GM18861 (cell line): Measurements from ENCODE around the gene DMPK.
"Not testable (repeated sequence)": the region's sequence is repeated elsewhere in the genome, so short reads cannot be mapped to it uniquely, and the experiment has no call there.

ENCODE experiments used
- ATAC-seq: cut with Tn5 transposase; IDR thresholded peaks from one replicate; pipeline ENCODE4 v1.9.1; 2021; ENCODE audit not compliant: unreplicated experiment

DMPK gene

DNA sequence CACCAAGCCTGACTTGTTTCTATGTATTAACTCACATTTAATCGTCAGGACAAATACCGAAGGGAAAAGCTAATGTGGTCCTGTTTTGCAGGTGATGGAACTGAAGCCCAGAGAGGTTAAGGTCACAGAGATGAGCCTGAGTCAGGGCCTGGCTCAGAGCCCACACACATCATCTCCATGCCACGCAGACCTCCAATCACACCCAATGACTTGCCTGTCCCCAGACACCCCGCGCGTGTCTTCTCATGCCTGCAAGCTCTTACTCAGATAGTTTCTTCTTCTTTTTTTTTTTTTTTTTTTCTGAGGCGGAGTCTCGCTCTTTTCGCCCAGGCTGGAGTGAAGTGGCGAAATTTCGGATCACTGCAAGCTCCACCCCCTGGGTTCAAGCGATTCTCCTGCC lies 29.7 kb downstream of the DMPK start:
- ATAC-seq: no peak

DNA sequence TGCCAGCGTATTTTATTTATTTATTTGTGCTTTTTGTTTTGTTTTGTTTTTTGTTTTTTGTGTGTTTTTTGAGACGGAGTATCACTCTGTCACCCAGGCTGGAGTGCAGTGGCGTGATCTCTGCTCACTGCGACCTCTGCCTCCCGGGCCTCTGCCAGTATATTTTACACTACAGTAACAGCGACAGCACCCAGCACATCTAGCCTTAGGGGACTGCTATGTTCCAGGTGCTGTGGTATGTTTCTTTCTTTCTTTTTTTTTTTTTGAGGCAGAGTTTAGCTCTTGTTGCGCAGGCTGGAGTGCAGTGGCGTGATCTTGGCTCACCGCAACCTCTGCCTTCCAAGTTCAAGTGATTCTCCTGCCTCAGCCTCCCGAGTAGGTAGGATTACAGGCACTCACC lies 30.8 kb downstream of the DMPK start:
- not testable (repeated sequence) for ATAC-seq

DNA sequence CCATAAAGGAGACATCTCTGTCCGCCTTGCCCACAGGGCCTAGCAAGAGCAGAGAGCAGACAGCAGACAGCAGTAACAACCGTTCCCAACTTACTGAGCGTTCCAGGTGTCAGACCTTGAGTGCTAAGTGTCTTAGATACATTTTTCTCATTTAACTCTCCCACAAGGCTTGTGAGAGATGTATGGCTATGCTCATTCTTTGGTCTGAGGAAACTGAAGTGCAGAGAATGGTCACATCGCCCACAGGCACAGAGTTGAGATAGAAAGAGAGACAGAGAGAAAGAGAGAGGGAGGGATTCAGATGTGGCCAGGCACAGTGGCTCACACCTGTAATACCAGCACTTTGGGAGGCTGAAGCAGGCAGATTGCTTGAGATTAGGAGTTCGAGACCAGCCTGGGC lies 34.8 kb downstream of the DMPK start:
- no peak for ATAC-seq

DNA sequence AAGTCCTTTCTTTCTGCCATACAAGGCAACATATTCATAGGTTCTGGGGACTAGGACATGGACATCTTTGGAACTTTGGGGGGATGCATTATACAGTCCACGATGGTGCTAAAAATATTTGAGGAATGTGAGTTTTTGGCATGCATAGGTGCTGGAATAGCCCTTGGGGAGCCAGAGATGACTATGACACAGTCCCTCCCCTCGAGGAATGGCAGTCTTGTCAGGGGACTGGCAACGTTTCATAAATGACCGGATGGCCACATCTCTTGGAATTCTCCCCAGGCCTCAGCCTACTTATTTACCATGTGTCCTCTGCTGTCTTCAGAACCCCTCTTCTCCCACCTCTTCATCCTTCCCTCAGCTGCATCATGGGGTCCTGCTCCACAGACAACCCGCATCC lies 35.4 kb downstream of the DMPK start:
- no peak for ATAC-seq

DNA sequence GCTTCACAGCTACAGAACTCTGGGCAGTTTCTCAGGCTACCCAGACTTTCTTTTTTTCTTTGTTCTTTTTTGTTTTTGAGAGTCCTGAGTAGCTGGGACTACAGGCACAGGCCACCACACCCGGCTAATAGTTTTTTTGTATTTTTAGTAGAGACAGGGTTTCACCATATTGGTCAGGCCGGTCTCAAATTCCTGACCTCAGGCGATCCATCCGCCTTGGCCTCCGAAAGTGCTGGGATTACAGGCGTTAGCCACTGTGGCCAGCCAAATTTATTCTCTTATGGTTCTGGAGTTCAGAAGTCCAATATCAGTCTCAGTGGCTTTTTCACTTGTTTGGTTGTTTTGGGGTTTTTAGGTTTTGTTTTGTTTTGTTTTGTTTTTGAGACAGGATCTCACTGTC lies 36.7 kb downstream of the DMPK start:
- ATAC-seq: no peak

DNA sequence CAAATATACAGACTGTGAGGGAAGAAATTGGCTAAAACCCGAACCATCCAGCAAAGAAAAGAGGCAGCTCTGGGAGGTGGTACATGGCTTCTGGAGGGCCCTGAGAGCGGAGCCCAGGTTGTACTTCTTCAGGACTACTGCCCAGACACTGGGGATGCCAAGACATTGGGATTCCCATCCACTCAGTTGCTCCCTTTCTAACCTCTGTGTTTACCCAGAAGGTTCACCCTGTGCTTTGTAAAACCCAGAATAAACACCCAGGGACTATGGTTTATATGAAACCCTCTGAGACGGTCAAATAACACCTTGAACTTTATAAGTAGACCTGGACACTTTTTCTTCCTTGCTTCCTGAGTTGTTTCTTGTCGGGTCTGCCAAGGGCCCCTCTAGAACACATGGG lies 39.3 kb downstream of the DMPK start:
- no peak for ATAC-seq

DNA sequence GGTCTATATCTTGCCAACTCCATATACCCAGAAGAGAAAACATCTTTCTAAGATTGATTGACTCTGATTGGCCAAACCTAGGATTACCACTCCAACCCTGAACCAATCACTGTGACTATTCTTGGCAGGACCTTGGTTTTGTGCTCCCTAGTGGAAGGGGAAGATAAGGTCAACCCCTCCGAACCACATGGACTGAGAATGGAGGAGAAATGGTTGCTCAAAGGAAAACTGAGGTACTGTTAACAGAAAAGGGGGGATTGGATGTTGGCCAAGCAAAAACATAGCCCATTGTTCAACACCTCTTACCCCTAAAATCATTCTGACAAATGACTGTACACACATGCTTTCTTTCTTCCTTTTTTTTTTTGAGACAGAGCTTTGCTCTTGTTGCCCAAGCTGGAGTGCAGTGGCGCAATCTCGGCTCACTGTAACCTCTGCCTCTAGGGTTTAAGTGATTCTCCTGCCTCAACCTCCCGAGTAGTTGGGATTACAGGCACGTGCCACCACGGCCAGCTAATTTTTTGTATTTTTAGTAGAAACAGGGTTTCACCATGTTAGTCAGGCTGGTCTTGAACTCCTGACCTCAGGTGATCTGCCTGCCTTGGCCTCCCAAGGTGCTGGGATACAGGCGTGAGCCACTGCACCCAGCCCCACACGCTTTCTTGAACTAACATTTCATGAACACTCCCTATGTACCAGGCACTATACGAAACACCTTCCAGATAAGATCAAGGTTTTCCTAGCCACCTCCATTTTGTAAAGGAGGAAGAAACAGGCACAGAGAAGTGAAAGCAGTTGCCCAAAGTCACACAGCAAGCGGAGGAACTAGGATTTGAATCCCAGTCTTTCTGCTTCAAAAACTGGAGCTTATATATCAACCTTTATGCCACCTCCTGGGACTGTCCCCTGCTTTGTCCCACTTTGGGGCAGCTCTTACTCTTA lies 42.5 kb downstream of the DMPK start:
- no peak for ATAC-seq

DNA sequence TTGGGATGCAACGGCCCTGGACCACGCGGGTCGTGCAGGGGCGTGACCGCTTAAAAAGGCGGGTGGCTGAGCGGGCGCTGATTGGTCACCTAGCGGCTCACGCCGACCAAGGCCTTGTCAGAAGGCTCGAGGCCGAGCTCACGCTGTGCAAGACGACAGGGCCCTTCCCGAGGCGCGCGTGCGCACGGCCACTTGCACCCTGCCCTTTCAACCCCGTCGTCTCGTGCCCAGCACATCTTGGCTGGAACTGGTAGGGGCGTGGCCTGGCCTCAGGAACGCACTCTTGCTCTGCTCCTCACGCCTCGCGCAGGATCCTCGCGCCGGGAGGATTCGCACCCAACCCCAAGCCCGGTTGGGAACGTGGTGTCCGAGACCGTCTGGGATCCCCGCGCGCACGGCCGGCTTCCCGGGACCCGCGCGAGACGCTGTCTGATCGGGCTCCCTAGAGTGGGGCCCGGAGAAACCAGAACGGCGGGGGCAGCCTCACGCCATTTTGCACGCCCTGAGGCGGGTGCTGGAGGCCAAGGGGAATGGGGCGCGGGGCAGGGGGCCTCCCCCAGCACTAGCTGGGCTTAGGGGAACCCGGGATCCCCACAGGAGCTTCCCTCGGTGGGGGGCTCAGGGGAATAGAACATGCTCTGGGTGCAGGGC lies 49.0 kb downstream of the DMPK start, which contains the start of gene MEIOSIN:
TSS of gene MEIOSIN (plus strand) at position 280 of the 651 bp plus-strand sequence. CDS start 1,938 bp downstream, outside the sequence.
- ATAC-seq: no peak

DNA sequence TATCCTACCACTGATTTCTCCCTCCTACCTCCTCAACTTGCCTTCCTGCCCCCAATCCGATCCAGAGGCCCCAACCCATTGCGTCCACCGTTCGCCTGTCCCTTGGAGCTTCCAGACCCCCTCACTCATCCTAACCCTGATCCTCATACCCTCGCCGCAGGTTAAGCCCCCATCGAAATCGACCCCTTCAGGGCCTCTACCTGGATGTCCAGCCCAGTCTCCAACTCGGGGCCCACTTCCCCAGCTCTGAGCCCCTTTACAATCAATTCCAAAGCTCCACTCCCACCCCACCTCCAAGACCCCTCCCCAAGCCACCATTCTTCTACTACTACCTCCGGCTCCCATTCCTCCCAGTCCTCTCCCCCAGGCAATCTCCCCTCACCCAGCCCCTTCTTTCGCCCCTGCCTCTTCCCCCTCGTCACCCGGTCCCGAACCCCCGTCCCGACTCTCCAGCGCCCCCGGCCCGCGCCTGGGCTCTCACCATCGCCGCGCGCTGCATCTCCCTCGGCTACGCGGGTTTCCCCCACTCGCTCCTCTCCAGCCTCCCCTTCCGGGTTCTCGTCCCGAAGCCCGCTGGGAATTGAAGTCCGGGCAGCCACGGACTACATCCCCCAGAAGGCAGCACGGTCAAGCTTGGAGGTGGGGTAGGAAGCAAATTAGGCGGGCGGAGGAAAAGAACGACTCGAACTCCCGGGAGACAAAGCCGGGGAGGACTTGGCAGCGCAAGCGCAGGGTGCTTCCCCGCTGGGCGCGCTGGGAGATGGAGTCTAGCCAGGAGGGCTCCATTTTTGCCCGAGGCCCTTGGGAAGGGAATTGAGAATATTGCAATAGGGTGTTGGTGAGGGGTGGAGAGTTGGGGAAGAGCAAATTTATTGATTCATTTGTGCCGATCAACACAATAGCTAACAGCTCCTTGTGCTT lies 51.7 kb downstream of the DMPK start, which contains the start of gene FBXO46:
TSS of gene FBXO46 (minus strand) at position 529 of the 921 bp plus-strand sequence. CDS start 17,401 bp downstream, outside the sequence.
- ATAC-seq: peak; percentile 81

DNA sequence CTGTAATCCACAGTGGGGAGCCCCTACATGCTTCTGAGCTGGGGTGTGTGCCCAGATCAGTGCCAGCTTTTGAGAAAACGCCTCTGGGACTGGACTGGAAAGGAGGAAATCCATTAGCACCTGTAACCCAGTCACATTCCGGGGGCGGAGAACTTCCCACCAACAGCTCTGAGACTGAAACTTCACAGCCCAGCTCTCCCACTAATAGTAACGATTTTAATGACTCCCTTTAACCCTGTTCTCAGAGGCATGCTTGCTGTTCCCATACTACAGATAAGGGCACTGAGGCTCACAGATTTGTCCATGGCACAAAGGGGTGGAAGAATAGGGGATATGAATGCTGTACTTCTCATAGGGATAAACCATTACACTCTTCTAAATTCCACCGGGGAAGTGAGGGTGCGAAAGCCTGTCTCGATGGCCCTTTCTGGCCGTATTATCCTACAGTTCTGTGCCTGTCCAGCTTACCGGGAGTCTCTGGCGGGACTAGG lies 52.4 kb downstream of the DMPK start:
- ATAC-seq: no peak

DNA sequence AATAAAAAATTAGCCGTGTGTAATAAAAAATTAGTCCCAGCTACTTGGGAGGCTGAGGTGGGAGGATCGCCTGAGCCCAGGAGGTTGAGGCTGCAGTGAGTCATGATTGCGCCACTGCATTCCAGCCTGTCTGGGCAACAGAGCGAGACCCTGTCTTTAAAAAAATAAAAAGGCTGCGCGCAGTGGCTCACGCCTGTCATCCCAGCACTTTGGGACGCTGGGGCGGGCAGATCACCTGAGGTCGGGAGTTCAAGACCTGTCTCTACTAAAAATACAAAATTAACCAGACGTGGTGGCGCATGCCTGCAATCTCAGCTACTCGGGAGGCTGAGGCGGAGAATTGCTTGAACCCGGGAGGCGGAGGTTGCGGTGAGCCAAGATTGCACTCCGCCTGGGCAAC lies 53.6 kb downstream of the DMPK start:
- not testable (repeated sequence) for ATAC-seq

DNA sequence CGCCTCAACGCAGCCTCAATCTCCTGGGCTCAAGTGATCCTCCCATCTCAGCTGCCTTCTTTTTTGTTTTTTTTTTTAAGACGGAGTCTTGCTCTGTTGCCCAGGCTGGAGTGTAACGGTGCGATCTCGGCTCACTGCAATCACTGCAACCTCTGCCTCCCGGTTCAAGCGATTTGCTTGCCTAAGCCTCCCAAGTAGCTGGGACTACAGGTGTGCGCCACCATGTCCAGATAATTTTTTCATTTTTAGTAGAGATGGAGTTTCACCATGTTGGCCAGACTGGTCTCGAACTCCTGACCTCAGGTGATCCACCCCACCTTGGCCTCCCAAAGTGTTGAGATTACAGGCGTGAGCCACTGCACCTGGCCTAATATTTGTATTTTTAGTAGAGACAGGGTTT lies 62.2 kb downstream of the DMPK start:
- ATAC-seq: not testable (repeated sequence)
